ENCODE results near the gene FHIT. TPM values are rescaled to one million over a fixed set of nuclear protein-coding genes. Genes with fewer than 3 reads are reported as not detected.

FHIT gene
- total RNA-seq, 1 experiment from 2014 or later, result 3.6 TPM

DNA sequence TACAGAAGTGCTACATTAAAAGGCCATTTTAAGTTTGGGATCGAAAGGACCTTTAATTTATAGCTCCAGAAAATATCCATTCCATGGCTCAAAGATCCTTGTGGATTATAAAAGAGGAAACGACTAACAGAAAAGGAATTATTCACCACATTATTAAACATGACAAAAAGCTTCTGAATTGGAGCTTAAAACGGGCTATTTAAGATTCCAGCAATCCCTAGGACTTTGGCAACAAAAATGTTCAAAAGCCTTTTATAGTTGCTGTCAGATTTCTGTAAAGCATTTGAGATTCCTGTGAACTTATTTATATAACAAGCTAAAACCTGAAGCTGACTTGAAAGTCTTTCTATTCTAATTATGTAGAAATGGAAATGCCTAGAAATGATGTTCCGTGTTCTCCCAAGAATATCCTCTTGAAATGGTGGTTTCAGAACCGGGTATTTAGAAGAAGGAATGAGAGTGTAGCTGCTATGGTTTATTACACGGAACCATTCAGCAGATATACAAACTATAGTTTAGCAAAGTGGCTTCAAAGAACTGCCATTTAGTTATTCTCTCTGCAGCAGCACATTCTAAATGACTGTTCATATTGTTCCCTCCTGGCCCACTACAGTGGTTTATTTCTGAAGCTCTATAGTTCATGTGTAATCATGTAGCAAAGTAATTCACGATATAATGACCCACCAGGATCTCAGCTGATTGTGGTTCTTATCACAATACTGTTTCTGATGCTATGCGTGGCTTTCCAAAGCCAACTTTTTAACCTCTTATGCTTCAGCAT is 961.7 kb downstream of the FHIT start:
- H3K27me3 ChIP-seq (ENCODE audit: low read length), result no peaks in the 10 kb centered on the region
- no TSS peak for BruUV-seq (replicated peaks)
- no peak overlapping the region for H3K4me2 ChIP-seq (ENCODE audit: low read length)
- no peak for DNase-seq
- CTCF ChIA-PET, result no interaction called here
- H3K27ac ChIP-seq (ENCODE audit: low read length), result no peak overlapping the region
- H4K20me1 ChIP-seq (ENCODE audit: low read length), result no peaks in the 10 kb centered on the region
- POLR2A ChIA-PET (ENCODE audit: unreplicated experiment), result no interaction called here
- no peaks in the 10 kb centered on the region for H3K4me1 ChIP-seq (ENCODE audit: insufficient read depth, low read length)
- no peaks in the 10 kb centered on the region for H3K79me2 ChIP-seq (ENCODE audit: low read length)
- H3F3A ChIP-seq (ENCODE audit: low read length, unreplicated experiment), result no peaks in the 10 kb centered on the region
- intact Hi-C loops (cut with micrococcal nuclease), result no loop called here
- H3K9me3 ChIP-seq (ENCODE audit: low read length), result no peaks in the 10 kb centered on the region
- no peak overlapping the region for H2AFZ ChIP-seq (ENCODE audit: low read length)
- no peaks in the 10 kb centered on the region for H3K9me2 ChIP-seq (replicated peaks; ENCODE audit: low read length)
- H3K36me3 ChIP-seq (ENCODE audit: low read depth, low read length), result no peaks in the 10 kb centered on the region
- H3K9ac ChIP-seq (ENCODE audit: low read length), result no peak overlapping the region
- TF ChIP-seq EZH2phosphoT487 (IDR thresholded peaks at IDR 0.05; ENCODE audit: borderline replicate concordance, low read length), result no peak
- TF ChIP-seq, protein P1, sequence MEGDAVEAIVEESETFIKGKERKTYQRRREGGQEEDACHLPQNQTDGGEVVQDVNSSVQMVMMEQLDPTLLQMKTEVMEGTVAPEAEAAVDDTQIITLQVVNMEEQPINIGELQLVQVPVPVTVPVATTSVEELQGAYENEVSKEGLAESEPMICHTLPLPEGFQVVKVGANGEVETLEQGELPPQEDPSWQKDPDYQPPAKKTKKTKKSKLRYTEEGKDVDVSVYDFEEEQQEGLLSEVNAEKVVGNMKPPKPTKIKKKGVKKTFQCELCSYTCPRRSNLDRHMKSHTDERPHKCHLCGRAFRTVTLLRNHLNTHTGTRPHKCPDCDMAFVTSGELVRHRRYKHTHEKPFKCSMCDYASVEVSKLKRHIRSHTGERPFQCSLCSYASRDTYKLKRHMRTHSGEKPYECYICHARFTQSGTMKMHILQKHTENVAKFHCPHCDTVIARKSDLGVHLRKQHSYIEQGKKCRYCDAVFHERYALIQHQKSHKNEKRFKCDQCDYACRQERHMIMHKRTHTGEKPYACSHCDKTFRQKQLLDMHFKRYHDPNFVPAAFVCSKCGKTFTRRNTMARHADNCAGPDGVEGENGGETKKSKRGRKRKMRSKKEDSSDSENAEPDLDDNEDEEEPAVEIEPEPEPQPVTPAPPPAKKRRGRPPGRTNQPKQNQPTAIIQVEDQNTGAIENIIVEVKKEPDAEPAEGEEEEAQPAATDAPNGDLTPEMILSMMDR (conservative IDR thresholded peaks at IDR 0.05; ENCODE audit: low read depth, low read length), result no peak
- no peak for TF ChIP-seq EZH2 (IDR thresholded peaks at IDR 0.05; ENCODE audit: low read length, unreplicated experiment)
- no peak for ATAC-seq
- no peak overlapping the region for H3K4me3 ChIP-seq (ENCODE audit: low read length)

DNA sequence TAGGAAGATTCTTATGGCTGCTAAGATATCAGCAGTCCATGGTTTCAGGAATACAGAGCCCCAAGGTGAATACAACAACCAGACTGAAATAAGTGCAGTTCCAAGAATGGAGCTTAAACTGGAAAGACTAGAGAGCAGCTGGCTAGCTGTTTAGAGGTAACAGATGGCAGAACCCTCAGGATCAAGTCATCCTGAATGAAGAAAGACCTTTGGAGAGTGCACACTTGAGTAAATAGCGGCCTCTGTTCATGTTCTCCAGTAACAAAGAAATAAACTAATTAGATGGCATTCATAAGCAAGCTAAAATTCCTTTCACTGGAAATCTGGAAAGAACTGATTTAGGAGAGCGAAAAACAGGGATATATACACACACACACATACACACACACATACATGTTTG is 968.4 kb downstream of the FHIT start:
- Histone ChIP-seq H3K9ac (ENCODE audit: low read length) (no peak overlapping the region), H3K9me3 (ENCODE audit: low read length) (no peaks in the 10 kb centered on the region), H3K4me1 (ENCODE audit: insufficient read depth, low read length) (no peaks in the 10 kb centered on the region), H3K9me2 (replicated peaks; ENCODE audit: low read length) (no peaks in the 10 kb centered on the region), H2AFZ (ENCODE audit: low read length) (no peak overlapping the region), H3K4me2 (ENCODE audit: low read length) (no peak overlapping the region), H3K79me2 (ENCODE audit: low read length) (no peaks in the 10 kb centered on the region), H3K36me3 (ENCODE audit: low read depth, low read length) (no peaks in the 10 kb centered on the region), H3K27ac (ENCODE audit: low read length) (no peak overlapping the region), H3K4me3 (ENCODE audit: low read length) (no peak overlapping the region), H4K20me1 (ENCODE audit: low read length) (no peaks in the 10 kb centered on the region), H3F3A (ENCODE audit: low read length, unreplicated experiment) (no peaks in the 10 kb centered on the region), H3K27me3 (ENCODE audit: low read length) (no peaks in the 10 kb centered on the region; the same call in 1 of the 2 replicates)
- no peak for TF ChIP-seq EZH2 (IDR thresholded peaks at IDR 0.05; ENCODE audit: low read length, unreplicated experiment)
- TF ChIP-seq, protein P1 (conservative IDR thresholded peaks at IDR 0.05; ENCODE audit: low read depth, low read length), result no peak
- TF ChIP-seq EZH2phosphoT487 (IDR thresholded peaks at IDR 0.05; ENCODE audit: borderline replicate concordance, low read length), result no peak
- ChIA-PET CTCF (no interaction called here), POLR2A (ENCODE audit: unreplicated experiment) (no interaction called here)
- intact Hi-C loops (cut with micrococcal nuclease), result no loop called here
- ATAC-seq (no peak), DNase-seq (no peak)
- BruUV-seq (replicated peaks), result no TSS peak

GRCh38 chr3:60281970-60282369 is 969.3 kb downstream of the FHIT start:
- no peak overlapping the region for H2AFZ ChIP-seq (ENCODE audit: low read length)
- ChIA-PET CTCF (no interaction called here), POLR2A (ENCODE audit: unreplicated experiment) (no interaction called here)
- no peak for DNase-seq
- ATAC-seq, result no peak
- H3K27ac ChIP-seq (ENCODE audit: low read length), result no peak overlapping the region
- H3K36me3 ChIP-seq (ENCODE audit: low read depth, low read length), result no peaks in the 10 kb centered on the region
- no peaks in the 10 kb centered on the region for H4K20me1 ChIP-seq (ENCODE audit: low read length)
- H3K27me3 ChIP-seq (ENCODE audit: low read length), result no peaks in the 10 kb centered on the region; the same call in 1 of the 2 replicates
- H3K4me3 ChIP-seq (ENCODE audit: low read length), result no peak overlapping the region
- H3K9me2 ChIP-seq (replicated peaks; ENCODE audit: low read length), result no peaks in the 10 kb centered on the region
- intact Hi-C loops (cut with micrococcal nuclease), result no loop called here
- no peak overlapping the region for H3K9ac ChIP-seq (ENCODE audit: low read length)
- no peaks in the 10 kb centered on the region for H3K9me3 ChIP-seq (ENCODE audit: low read length)
- no peaks in the 10 kb centered on the region for H3K79me2 ChIP-seq (ENCODE audit: low read length)
- no TSS peak for BruUV-seq (replicated peaks)
- no peaks in the 10 kb centered on the region for H3K4me1 ChIP-seq (ENCODE audit: insufficient read depth, low read length)
- no peak overlapping the region for H3K4me2 ChIP-seq (ENCODE audit: low read length)
- TF ChIP-seq EZH2phosphoT487 (IDR thresholded peaks at IDR 0.05; ENCODE audit: borderline replicate concordance, low read length), result no peak
- no peak for TF ChIP-seq EZH2 (IDR thresholded peaks at IDR 0.05; ENCODE audit: low read length, unreplicated experiment)
- TF ChIP-seq, protein P1 (conservative IDR thresholded peaks at IDR 0.05; ENCODE audit: low read depth, low read length), result no peak
- H3F3A ChIP-seq (ENCODE audit: low read length, unreplicated experiment), result no peaks in the 10 kb centered on the region

All from PC-3 (cell line).